Skeletal muscle tissue (tissue), 4 donors: ENCODE measurements around the gene CXXC1. TPM values are rescaled to one million over a fixed set of nuclear protein-coding genes. Genes with fewer than 3 reads are reported as not detected.

Source experiments
- H3K27ac ChIP-seq: one replicate; pipeline ENCODE4 v1.7.0; 2013; ENCODE audit warnings: mild to moderate bottlenecking, low read depth, low read length, inconsistent platforms
- H3K27me3 ChIP-seq, 3 donors: one replicate each; pipeline ENCODE4 v1.7.0; 2013; ENCODE audit warnings: low read length in 3 of 3; ENCODE audit not compliant: control insufficient read depth in 3 of 3, insufficient read depth in 3 of 3
- H3K36me3 ChIP-seq, 3 donors: one replicate each; pipeline ENCODE4 v1.7.0; 2013; ENCODE audit warnings: low read length in 3 of 3; ENCODE audit not compliant: control insufficient read depth in 3 of 3, insufficient read depth in 3 of 3
- H3K4me1 ChIP-seq, 3 donors: one replicate each; pipeline ENCODE4 v1.7.0; 2013; ENCODE audit warnings: low read length in 3 of 3, mild to moderate bottlenecking in 3 of 3; ENCODE audit not compliant: control insufficient read depth in 3 of 3, insufficient read depth in 3 of 3
- H3K4me3 ChIP-seq, 3 donors: one replicate each; pipeline ENCODE4 v1.7.0; 2013; ENCODE audit warnings: low read length in 3 of 3
- H3K9ac ChIP-seq, 3 donors: one replicate each; pipeline ENCODE4 v1.7.0; 2013; ENCODE audit warnings: low read length in 3 of 3, mild to moderate bottlenecking in 3 of 3, moderate library complexity in 2 of 3, low read depth in 1 of 3
- H3K9me3 ChIP-seq, 3 donors: one replicate each; pipeline ENCODE4 v1.7.0; 2013; ENCODE audit warnings: low read length in 3 of 3; ENCODE audit not compliant: control insufficient read depth in 3 of 3
- total RNA-seq: library from RNA; depleted of rRNA; stranded (reverse); fragments of >200 nt; gene quantifications from one replicate; pipeline ENCODE4 v1.2.3, GENCODE V29; 2014
- donor health status: Osteomylitis.

The CXXC1 gene
- total RNA-seq, 1 donor from 2014 or later = 13.6 TPM

DNA sequence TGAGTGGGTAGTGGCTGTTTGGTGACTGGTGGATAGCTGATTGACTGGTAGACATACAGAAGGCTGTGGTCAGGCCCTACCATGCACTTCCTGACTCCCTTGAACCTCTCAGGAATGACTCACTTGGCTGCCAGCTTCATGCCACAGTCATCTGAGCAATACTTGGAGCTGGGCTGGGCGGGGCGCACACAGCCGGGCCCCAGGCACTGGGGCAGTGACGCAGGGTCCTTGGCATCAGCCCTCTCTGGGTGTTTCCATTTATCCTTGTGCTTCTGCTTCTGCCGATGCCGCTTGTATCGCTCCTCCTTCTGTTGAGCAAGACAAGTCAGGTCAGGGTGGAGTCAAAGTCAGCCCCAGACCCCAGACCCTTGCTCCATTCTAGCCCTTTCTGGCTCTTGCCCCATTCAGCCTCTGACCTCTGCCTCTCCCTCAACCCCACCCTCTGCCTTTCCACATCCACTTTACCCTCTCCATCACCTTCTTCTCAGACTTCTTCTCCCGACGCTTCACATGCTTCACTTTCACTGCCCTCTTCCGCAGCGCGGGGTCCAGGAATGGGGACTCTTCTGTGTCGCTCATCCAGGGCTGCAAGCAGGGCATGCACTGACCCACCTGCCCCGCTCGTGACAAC is 3.1 kb downstream of the CXXC1 start:
- H3K36me3 ChIP-seq = peaks cover 32 to 37% (median 37%) of the 10 kb centered on the region in 3 donors
- H3K27me3 ChIP-seq = no peaks in the 10 kb centered on the region
- H3K4me3 ChIP-seq = no peak overlapping the region
- no peak overlapping the region for H3K9ac ChIP-seq
- no peaks in the 10 kb centered on the region for H3K9me3 ChIP-seq
- peaks cover 21 to 40% (median 26%) of the 10 kb centered on the region in 3 donors for H3K4me1 ChIP-seq
- H3K27ac ChIP-seq = no peak overlapping the region

DNA sequence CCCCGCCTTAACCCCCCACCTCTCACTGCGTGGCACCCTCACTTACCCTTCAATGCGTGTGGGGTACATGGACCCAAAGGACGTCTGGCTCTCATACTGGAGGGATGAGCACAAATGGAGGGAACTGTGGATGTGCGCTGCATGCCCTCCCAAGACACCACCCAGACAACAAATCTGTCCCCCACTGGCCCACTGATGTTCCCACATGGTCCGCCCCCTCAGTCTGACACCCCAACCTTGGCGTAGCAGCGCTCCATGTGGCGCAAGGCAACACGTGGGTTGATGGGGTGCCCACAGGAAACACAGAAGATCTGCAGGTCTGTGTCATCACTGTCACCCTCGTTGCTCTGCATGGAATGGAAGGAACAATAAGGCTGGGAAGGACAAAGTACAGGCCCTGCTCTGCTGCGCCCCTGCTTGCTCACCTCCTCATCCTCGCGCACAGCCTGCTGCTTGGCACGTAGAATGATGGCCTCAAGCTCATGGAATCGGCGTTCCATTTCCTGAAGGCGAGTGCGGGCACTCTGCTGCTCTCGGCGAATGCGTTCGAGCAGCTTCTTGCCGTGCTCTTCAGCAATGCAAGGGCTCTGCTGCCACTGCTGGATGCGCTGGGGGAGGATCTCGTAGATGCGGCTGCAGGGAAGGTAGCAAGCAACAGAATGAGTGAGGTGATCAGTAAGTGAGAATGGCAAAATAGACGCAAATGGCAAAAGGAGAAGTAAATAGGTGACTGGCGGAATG is 3.9 kb downstream of the CXXC1 start:
- Histone ChIP-seq H3K27ac (no peak overlapping the region), H3K9ac (no peak overlapping the region), H3K9me3 (no peaks in the 10 kb centered on the region), H3K4me3 (no peak overlapping the region), H3K4me1 (peaks cover 21 to 40% (median 26%) of the 10 kb centered on the region in 3 donors), H3K27me3 (no peaks in the 10 kb centered on the region), H3K36me3 (peaks cover 37 to 42% (median 42%) of the 10 kb centered on the region in 3 donors)

DNA sequence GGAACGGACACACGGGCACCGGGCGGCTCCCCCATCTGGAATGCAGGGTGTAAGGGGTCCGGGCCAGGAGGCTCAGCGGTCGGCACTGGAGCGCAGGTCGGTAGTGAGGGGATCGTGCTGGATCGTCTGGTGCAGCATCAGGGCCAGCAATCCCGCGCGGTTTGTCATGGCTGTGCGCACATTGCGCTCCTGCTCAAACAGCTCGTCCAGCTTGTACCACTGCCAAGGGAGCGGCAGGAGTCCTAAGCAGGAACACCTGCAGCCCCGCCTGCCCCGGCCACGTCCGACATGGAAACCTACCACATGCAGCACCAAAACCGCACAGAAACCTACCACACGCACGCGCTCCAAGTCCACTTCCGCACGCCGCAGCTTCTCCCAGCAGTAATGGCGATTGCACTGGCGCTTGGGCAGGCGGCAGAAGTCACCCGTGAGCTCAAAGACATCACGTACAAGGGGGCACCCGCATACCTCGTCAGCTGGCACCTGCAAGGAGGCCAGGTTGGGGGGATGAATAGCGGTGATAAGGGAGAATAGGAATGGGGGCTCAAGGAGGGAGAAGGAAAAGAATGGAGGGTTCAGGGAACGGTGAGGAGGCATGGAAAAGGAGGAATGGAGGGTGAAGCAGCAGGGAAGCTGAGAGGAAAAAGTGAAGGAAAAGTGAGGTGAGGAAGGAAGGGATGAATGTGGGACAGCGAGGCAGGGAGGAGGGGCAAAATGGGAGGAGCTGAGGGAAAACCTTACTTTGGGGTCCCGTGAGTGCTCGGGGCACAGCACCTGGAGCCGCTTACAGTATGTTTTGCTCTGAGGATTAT is 4.8 kb downstream of the CXXC1 start:
- H3K36me3 ChIP-seq = peaks cover 37 to 45% (median 42%) of the 10 kb centered on the region in 3 donors

DNA sequence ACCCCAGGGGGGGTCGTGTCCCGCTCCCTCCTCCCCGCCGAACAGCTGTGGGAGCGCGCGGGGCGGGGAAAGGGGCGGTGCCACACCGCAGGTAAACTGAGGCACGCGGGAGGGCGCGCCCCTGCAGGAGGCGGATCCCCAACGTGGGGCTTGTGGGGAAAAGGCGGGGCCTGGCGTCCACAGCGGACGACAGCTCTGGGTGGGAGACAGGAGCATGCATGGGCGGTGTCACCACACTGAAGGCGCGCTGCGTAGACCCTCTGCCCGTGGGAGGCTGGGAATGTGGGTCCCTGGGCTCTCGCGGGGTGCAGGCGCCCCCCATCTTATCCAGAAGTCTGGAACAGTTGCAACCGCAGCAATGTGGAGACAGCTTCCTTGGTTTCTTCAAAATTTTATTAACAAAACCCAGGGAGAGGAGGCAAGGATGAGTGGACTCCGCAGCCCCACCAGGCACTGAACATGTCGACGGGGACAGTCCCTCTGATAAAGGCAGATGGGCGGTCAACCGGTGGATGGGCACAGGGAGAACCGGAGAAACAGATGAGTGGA is 5.4 kb downstream of the CXXC1 start:
- peak overlapping the region; percentile 84 to 100 (median 99) for H3K9ac ChIP-seq
- peak overlapping the region; percentile 88 for H3K27ac ChIP-seq
- H3K9me3 ChIP-seq = no peaks in the 10 kb centered on the region
- H3K4me1 ChIP-seq = peaks cover 19 to 36% (median 24%) of the 10 kb centered on the region in 3 donors
- H3K27me3 ChIP-seq = no peaks in the 10 kb centered on the region
- peaks cover 38 to 46% (median 44%) of the 10 kb centered on the region in 3 donors for H3K36me3 ChIP-seq
- H3K4me3 ChIP-seq = peak overlapping the region; percentile 93 to 100 (median 95)

More for the DNA sequence above, 4.8 kb downstream of the CXXC1 start:
- Histone ChIP-seq H3K27ac (no peak overlapping the region), H3K4me1 (peaks cover 21 to 40% (median 26%) of the 10 kb centered on the region in 3 donors), H3K4me3 (peak overlapping the region in 2 of 3 donors; percentile 95 to 100), H3K9ac (peak overlapping the region in 1 of 3 donors; percentile 84), H3K9me3 (no peaks in the 10 kb centered on the region), H3K27me3 (no peaks in the 10 kb centered on the region)

DNA sequence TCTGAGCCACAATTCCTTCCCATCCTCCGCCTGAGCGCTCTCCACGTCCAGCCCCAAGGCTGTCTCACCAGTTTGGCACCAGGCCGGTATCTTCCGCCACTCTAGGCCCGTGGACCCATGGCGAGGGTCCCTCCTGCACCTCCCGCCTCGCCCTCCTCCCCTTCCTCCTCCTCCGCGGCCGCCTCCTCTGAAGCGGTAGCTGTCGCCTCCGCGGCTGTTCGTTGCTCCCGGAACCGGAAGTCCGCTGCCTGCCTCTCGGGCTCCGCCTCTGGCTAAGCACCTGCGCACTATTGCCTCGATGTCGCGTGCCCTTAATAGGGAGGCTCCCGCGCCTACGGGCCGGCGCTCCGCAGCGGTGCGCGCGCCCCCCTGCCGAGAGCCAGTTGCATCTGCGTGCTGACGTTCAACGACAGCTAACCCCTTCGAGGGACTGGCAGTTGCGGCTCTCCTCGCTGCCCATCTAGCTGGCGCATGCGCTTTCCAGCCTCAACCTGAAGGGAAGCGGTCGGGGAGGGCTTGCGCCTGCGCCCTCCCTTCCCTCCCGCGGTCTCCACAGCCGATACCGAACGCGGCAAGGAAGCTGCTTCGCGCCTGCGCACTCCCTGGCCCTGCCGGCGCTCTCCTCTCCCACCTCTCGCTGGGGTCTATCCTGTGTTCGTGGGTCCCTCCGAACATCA is 6.1 kb downstream of the CXXC1 start, which contains the start of gene MBD1:
MBD1 (minus strand) TSS at position 229 of the 677 bp plus-strand sequence. CDS start 1,531 bp downstream, outside the sequence.
- Histone ChIP-seq H3K9ac (peak within 1 kb of the TSS; percentile 84 to 100 (median 99)), H3K4me3 (peak within 1 kb of the TSS; percentile 93 to 100 (median 95)), H3K4me1 (peaks cover 18 to 30% (median 21%) of the 10 kb centered on the region in 3 donors), H3K9me3 (no peaks in the 10 kb centered on the region), H3K27ac (peak within 1 kb of the TSS; percentile 88), H3K27me3 (no peaks in the 10 kb centered on the region), H3K36me3 (peaks cover 44 to 52% (median 50%) of the 10 kb centered on the region in 3 donors)

GRCh38 chr18:50280707-50281294 is 6.7 kb downstream of the CXXC1 start:
- Histone ChIP-seq H3K9ac (peak overlapping the region; percentile 84 to 100 (median 99)), H3K27me3 (no peaks in the 10 kb centered on the region), H3K4me1 (peaks cover 18 to 27% (median 21%) of the 10 kb centered on the region in 3 donors), H3K9me3 (no peaks in the 10 kb centered on the region), H3K4me3 (peak overlapping the region; percentile 93 to 100 (median 95)), H3K27ac (peak overlapping the region; percentile 88), H3K36me3 (peaks cover 50 to 56% (median 54%) of the 10 kb centered on the region in 3 donors)

DNA sequence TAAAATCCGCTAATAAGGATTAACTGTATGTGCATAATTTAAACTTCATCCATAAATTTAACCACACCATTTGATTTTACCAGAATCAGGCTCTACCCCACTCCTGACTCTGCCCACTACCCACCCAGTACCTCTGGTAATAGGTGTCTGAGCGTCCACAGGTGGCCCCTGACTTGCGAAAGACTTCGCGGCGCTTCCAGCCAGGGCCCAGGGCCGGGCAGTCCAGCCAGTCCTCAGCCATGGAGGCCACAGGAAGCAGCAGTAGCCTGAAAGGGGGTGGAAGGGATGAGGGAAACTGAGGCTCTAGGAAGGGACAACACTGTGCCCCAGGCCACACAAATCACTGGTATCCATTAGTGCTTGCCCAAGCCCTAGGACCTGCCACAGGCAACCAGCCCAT is 7.7 kb downstream of the CXXC1 start:
- Histone ChIP-seq H3K27ac (no peak overlapping the region), H3K9ac (peak overlapping the region; percentile 84 to 100 (median 99)), H3K4me1 (peaks cover 18 to 27% (median 21%) of the 10 kb centered on the region in 3 donors), H3K27me3 (no peaks in the 10 kb centered on the region), H3K9me3 (no peaks in the 10 kb centered on the region), H3K4me3 (peak overlapping the region; percentile 93 to 100 (median 95)), H3K36me3 (peaks cover 54 to 61% (median 55%) of the 10 kb centered on the region in 3 donors)

DNA sequence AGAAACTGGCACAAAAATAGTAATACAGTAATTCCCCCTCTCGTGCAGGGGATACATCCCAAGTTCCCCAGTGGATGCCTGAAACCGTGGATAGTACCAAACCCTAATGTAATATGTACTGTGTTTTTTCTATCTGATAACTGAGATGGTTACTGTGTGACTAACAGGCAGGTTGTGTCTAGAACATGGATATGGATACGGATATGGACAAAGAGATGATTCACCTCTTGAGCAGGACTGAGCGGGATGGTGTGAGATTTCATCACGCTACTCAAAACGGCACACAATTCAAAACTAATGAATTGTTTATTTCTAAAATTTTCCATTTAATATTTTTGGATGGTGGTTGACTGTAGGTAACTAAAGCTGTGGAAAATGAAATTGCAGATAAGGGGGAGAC is 9.6 kb downstream of the CXXC1 start:
- H3K36me3 ChIP-seq = peaks cover 54 to 61% (median 57%) of the 10 kb centered on the region in 3 donors
- no peak overlapping the region for H3K4me3 ChIP-seq
- H3K9ac ChIP-seq = no peak overlapping the region
- no peaks in the 10 kb centered on the region for H3K27me3 ChIP-seq
- no peaks in the 10 kb centered on the region for H3K9me3 ChIP-seq
- no peak overlapping the region for H3K27ac ChIP-seq
- H3K4me1 ChIP-seq = peaks cover 18 to 27% (median 21%) of the 10 kb centered on the region in 3 donors
